SK-N-SH (cell line): Measurements from ENCODE around the gene CDR2.

Experiments used
- TAF1 ChIP-seq: IDR thresholded peaks from 2 replicates; pipeline ENCODE4 v1.6.1; 2012; ENCODE audit warnings: low read depth, mild to moderate bottlenecking, low read length, moderate library complexity, borderline replicate concordance
- TF ChIP-seq, protein P1 (sequence below): fragments of 150-350 bp; IDR thresholded peaks from 2 replicates; pipeline ENCODE4 v1.6.1; 2016; ENCODE audit warnings: mild to moderate bottlenecking, low read depth, low read length

- TF ChIP-seq TAF1: no peak
- TF ChIP-seq, protein P1, sequence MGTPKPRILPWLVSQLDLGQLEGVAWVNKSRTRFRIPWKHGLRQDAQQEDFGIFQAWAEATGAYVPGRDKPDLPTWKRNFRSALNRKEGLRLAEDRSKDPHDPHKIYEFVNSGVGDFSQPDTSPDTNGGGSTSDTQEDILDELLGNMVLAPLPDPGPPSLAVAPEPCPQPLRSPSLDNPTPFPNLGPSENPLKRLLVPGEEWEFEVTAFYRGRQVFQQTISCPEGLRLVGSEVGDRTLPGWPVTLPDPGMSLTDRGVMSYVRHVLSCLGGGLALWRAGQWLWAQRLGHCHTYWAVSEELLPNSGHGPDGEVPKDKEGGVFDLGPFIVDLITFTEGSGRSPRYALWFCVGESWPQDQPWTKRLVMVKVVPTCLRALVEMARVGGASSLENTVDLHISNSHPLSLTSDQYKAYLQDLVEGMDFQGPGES: no peak
Measured at GRCh38 chr16:22397931-22398330, 23.5 kb upstream of the CDR2 start.
